Vagina (tissue), 2 donors: Measurements from ENCODE around the gene HTR3B. TPM values are rescaled to one million over a fixed set of nuclear protein-coding genes. Genes with fewer than 3 reads are reported as not detected.

Experiments
- DNase-seq, 2 donors: peaks; one replicate each; pipeline ENCODE4 v3.0.0-alpha.2; 2017; ENCODE audit errors: extremely low spot score in 2 of 2
- H3K27ac ChIP-seq: fragments of 200-600 bp; sonication (generic); one replicate; pipeline ENCODE4 v1.5.1; 2019
- H3K27me3 ChIP-seq: fragments of 200-600 bp; sonication (generic); one replicate; pipeline ENCODE4 v1.5.1; 2019
- H3K36me3 ChIP-seq, 2 donors: fragments of 200-600 bp; sonication (generic); one replicate each; pipeline ENCODE4 v1.5.1; 2017 to 2019
- H3K4me1 ChIP-seq: fragments of 200-600 bp; sonication (generic); one replicate; pipeline ENCODE4 v1.5.1; 2019
- H3K4me3 ChIP-seq, 2 donors: fragments of 200-600 bp; sonication (generic); 1 replicate in 1 of 2; 2 replicates in 1 of 2; pipeline ENCODE4 v1.5.1; 2016 to 2019
- H3K9me3 ChIP-seq: fragments of 200-600 bp; sonication (generic); one replicate; pipeline ENCODE4 v1.5.1; 2019
- POLR2A ChIP-seq, 2 donors: fragments of 450-650 bp; IDR thresholded peaks; one replicate each; pipeline ENCODE4 v1.6.1; 2017; ENCODE audit warnings: antibody characterized with exemption in 2 of 2, mild to moderate bottlenecking in 2 of 2, moderate library complexity in 2 of 2
- POLR2AphosphoS5 ChIP-seq, 2 donors: sonication (generic); formaldehyde crosslinking; IDR thresholded peaks; one replicate each; pipeline ENCODE4 v1.9.0; 2017; ENCODE audit warnings: antibody characterized with exemption in 2 of 2, mild to moderate bottlenecking in 2 of 2, low read depth in 1 of 2; ENCODE audit not compliant: insufficient read depth in 1 of 2
- intact Hi-C: fragments of 100-400 bp; cut with DNase I; formaldehyde crosslinking; loops from one replicate; pipeline ENCODE4 v1.15.1; 2023
- total RNA-seq: library from RNA; depleted of rRNA; stranded (reverse); fragments of >200 nt; gene quantifications from one replicate; pipeline ENCODE4 v1.2.3, GENCODE V29; 2016
- TF ChIP-seq, protein P1 (sequence below), 3 experiments: fragments of 450-650 bp in 2 of 3; fragments of 200-600 bp in 1 of 3; sonication (generic) in 1 of 3; IDR thresholded peaks; one replicate each; pipeline ENCODE4 v1.5.1; 2017 to 2019; ENCODE audit warnings: antibody characterized with exemption in 3 of 3, mild to moderate bottlenecking in 2 of 3, moderate library complexity in 2 of 3

HTR3B gene
- total RNA-seq, 1 donor from 2014 or later = not detected

DNA sequence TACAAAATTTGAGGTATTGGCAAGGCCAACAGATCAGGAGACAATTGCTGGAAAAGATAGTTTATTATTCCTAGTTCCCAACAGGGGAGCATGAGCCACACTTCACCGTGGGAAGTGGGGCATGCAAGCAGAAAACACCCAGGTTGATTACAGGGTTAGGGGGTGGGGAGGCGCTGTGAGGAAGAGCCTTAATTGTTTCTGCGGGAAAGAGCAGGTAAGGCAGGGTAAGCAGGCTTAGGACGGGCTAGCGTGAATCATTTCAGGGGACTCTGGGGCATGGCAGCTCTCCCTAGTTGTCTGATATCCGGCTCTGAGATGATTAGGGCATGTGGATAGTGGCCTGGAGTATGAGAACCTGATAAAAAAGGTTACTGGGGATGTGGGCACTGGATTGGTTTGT is 49.6 kb downstream of the HTR3B start:
- Histone ChIP-seq H3K4me1 (no peaks in the 10 kb centered on the region), H3K9me3 (no peaks in the 10 kb centered on the region), H3K27me3 (no peaks in the 10 kb centered on the region), H3K36me3 (no peaks in the 10 kb centered on the region), H3K27ac (no peak overlapping the region), H3K4me3 (no peak overlapping the region)
- TF ChIP-seq, protein P1, sequence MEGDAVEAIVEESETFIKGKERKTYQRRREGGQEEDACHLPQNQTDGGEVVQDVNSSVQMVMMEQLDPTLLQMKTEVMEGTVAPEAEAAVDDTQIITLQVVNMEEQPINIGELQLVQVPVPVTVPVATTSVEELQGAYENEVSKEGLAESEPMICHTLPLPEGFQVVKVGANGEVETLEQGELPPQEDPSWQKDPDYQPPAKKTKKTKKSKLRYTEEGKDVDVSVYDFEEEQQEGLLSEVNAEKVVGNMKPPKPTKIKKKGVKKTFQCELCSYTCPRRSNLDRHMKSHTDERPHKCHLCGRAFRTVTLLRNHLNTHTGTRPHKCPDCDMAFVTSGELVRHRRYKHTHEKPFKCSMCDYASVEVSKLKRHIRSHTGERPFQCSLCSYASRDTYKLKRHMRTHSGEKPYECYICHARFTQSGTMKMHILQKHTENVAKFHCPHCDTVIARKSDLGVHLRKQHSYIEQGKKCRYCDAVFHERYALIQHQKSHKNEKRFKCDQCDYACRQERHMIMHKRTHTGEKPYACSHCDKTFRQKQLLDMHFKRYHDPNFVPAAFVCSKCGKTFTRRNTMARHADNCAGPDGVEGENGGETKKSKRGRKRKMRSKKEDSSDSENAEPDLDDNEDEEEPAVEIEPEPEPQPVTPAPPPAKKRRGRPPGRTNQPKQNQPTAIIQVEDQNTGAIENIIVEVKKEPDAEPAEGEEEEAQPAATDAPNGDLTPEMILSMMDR (IDR thresholded peaks at IDR 0.05) = no peak
- peak in 1 of 2 donors; percentile 13 for TF ChIP-seq POLR2AphosphoS5 (IDR thresholded peaks at IDR 0.05; ENCODE audit: insufficient read depth in 1 of 2, low read depth in 1 of 2)
- TF ChIP-seq POLR2A (IDR thresholded peaks at IDR 0.05) = no peak
- DNase-seq = no peak
- intact Hi-C loops = no loop called here

- no peak overlapping the region for H3K27ac ChIP-seq
- H3K36me3 ChIP-seq = no peaks in the 10 kb centered on the region
- DNase-seq = no peak
- no peaks in the 10 kb centered on the region for H3K27me3 ChIP-seq
- no peak overlapping the region for H3K4me3 ChIP-seq
- no peaks in the 10 kb centered on the region for H3K9me3 ChIP-seq
- TF ChIP-seq POLR2A (IDR thresholded peaks at IDR 0.05) (no peak), POLR2AphosphoS5 (IDR thresholded peaks at IDR 0.05; ENCODE audit: insufficient read depth in 1 of 2, low read depth in 1 of 2) (no peak)
- TF ChIP-seq, protein P1 (IDR thresholded peaks at IDR 0.05) = no peak
- no peaks in the 10 kb centered on the region for H3K4me1 ChIP-seq
- intact Hi-C loops = no loop called here
Observed at GRCh38 chr11:113956986-113957385, 52.4 kb downstream of the HTR3B start.

- H3K9me3 ChIP-seq = no peaks in the 10 kb centered on the region
- no peak for TF ChIP-seq POLR2AphosphoS5 (IDR thresholded peaks at IDR 0.05; ENCODE audit: insufficient read depth in 1 of 2, low read depth in 1 of 2)
- TF ChIP-seq, protein P1 (IDR thresholded peaks at IDR 0.05) = no peak
- TF ChIP-seq POLR2A (IDR thresholded peaks at IDR 0.05) = no peak
- no peak overlapping the region for H3K4me3 ChIP-seq
- no peak overlapping the region for H3K27ac ChIP-seq
- no peaks in the 10 kb centered on the region for H3K4me1 ChIP-seq
- DNase-seq = no peak
- intact Hi-C loops = no loop called here
- no peaks in the 10 kb centered on the region for H3K36me3 ChIP-seq
- H3K27me3 ChIP-seq = no peaks in the 10 kb centered on the region
Observed at GRCh38 chr11:113960702-113961330, 56.2 kb downstream of the HTR3B start.

DNA sequence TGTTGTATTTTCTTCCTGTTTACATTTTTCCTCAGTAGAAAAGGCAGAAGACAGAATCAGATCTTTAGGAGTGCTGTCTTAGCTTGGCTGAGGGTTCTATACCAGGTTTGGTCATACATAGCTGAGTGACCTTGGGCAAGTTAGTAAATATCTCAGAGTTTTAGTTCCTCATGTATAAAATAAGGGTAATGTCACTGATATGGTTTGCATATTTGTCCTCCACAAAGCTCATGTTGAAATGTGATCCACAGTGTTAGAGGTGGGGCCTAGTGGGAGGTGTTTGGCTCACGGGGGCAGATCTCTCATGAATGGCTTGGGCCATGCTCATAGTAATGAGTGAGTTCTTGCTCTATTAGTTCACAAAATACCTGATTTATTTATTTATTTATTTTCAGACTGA is 62.8 kb downstream of the HTR3B start:
- no peak overlapping the region for H3K27ac ChIP-seq
- H3K27me3 ChIP-seq = no peaks in the 10 kb centered on the region
- DNase-seq = no peak
- no peaks in the 10 kb centered on the region for H3K9me3 ChIP-seq
- TF ChIP-seq, protein P1 (IDR thresholded peaks at IDR 0.05) = no peak
- TF ChIP-seq POLR2AphosphoS5 (IDR thresholded peaks at IDR 0.05; ENCODE audit: insufficient read depth in 1 of 2, low read depth in 1 of 2) = no peak
- no peak for TF ChIP-seq POLR2A (IDR thresholded peaks at IDR 0.05)
- no peaks in the 10 kb centered on the region for H3K4me1 ChIP-seq
- intact Hi-C loops = no loop called here
- no peak overlapping the region for H3K4me3 ChIP-seq
- H3K36me3 ChIP-seq = no peaks in the 10 kb centered on the region

- intact Hi-C loops = no loop called here
- Histone ChIP-seq H3K27ac (no peak overlapping the region), H3K36me3 (no peaks in the 10 kb centered on the region), H3K4me1 (no peaks in the 10 kb centered on the region), H3K9me3 (no peaks in the 10 kb centered on the region), H3K4me3 (no peak overlapping the region), H3K27me3 (no peaks in the 10 kb centered on the region)
- TF ChIP-seq, protein P1 (IDR thresholded peaks at IDR 0.05) = no peak
- TF ChIP-seq POLR2AphosphoS5 (IDR thresholded peaks at IDR 0.05; ENCODE audit: insufficient read depth in 1 of 2, low read depth in 1 of 2) (no peak), POLR2A (IDR thresholded peaks at IDR 0.05) (no peak)
- no peak for DNase-seq
Observed at GRCh38 chr11:113971506-113972195, 67.1 kb downstream of the HTR3B start.
